Osteocyte (in vitro differentiated cells): ENCODE data around the gene HLA-DRA. TPM values are rescaled to one million over a fixed set of nuclear protein-coding genes. Genes with fewer than 3 reads are reported as not detected.

Experiments
- DNase-seq: peaks from one replicate; pipeline ENCODE4 v3.0.0; 2021; ENCODE audit warnings: mixed read lengths; ENCODE audit not compliant: unreplicated experiment; ENCODE audit errors: extremely low spot score
- H3K27ac Mint-ChIP-seq: one replicate; pipeline ENCODE4 v1.8.0; 2021; ENCODE audit warnings: mild to moderate bottlenecking, mixed read lengths; ENCODE audit not compliant: unreplicated experiment
- H3K27me3 Mint-ChIP-seq: one replicate; pipeline ENCODE4 v1.8.0; 2021; ENCODE audit warnings: mixed read lengths; ENCODE audit not compliant: unreplicated experiment
- H3K36me3 Mint-ChIP-seq: one replicate; pipeline ENCODE4 v1.8.0; 2021; ENCODE audit warnings: mixed read lengths; ENCODE audit not compliant: unreplicated experiment
- H3K4me1 Mint-ChIP-seq: one replicate; pipeline ENCODE4 v1.8.0; 2021; ENCODE audit warnings: mixed read lengths; ENCODE audit not compliant: unreplicated experiment
- H3K4me3 Mint-ChIP-seq: one replicate; pipeline ENCODE4 v1.8.0; 2021; ENCODE audit warnings: mild to moderate bottlenecking, moderate library complexity, mixed read lengths; ENCODE audit not compliant: unreplicated experiment
- H3K9me3 Mint-ChIP-seq: one replicate; pipeline ENCODE4 v1.8.0; 2021; ENCODE audit warnings: mixed read lengths; ENCODE audit not compliant: unreplicated experiment
- total RNA-seq: library from RNA; stranded (reverse); gene quantifications from 2 replicates; pipeline ENCODE4 v1.2.1, GENCODE V29; 2021
- TF ChIP-seq, protein P1 (sequence below): fragments of 200-600 bp; sonication (generic); IDR thresholded peaks from 2 replicates; pipeline ENCODE4 v1.5.0; 2021; ENCODE audit warnings: antibody characterized with exemption, mild to moderate bottlenecking, moderate library complexity

Gene HLA-DRA
- total RNA-seq, 1 donor from 2014 or later = not detected

DNA sequence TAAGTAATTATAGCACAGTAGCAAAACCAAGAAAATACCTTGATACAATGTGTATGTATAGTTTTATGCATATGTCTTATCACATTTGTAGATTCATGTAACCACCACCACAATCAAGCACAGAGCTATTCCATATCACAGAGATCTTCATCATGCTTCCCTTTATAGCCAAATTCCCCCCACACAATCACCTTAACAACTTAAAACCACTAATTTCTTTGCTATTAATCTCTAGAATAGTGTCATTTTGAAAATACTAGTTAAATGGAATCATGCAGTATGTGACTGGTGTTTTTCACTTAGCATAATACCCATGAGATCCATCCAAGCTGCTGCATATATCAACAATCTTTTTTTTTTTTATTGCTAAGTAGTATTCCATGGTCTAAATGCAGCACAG is 8.2 kb downstream of the HLA-DRA start:
- no peak overlapping the region for H3K27ac Mint-ChIP-seq

DNA sequence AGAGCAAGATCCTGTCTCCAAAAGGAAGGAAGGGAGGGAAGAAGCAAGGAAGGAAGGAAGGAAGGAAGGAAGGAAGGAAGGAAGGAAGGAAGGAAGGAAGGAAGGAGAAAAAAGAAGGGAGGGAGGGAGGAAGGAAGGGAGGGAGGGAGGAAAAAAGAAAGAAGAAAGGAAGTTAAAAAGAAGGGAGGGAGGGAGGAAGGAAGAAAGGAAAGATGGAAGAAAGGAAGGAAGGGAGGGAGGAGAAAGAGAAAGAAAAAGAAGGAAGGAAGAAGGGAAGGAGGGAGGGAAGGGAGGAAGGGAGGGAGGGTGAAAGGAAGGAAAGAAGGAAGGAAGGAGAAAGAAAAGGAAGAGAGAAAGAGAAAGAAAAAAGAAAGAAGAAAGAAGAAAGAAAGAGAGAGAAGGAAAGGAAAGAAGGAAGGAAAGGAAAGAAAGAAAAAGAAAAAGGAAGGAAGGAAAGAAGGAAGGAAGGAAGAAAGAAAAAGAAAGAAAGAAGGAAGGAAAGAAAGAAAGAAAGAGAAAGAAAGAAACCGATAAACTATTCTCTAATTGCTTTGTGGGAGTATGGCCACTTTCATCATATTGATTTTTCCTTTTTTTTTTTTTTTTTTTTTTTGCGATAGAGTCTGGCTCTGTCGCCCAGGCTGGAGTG is 9.5 kb downstream of the HLA-DRA start:
- Mint-ChIP-seq H3K27me3 (no peaks in the 10 kb centered on the region), H3K4me3 (no peak overlapping the region), H3K36me3 (no peaks in the 10 kb centered on the region), H3K27ac (no peak overlapping the region), H3K9me3 (peaks cover 8% of the 10 kb centered on the region), H3K4me1 (no peaks in the 10 kb centered on the region)
- TF ChIP-seq, protein P1, sequence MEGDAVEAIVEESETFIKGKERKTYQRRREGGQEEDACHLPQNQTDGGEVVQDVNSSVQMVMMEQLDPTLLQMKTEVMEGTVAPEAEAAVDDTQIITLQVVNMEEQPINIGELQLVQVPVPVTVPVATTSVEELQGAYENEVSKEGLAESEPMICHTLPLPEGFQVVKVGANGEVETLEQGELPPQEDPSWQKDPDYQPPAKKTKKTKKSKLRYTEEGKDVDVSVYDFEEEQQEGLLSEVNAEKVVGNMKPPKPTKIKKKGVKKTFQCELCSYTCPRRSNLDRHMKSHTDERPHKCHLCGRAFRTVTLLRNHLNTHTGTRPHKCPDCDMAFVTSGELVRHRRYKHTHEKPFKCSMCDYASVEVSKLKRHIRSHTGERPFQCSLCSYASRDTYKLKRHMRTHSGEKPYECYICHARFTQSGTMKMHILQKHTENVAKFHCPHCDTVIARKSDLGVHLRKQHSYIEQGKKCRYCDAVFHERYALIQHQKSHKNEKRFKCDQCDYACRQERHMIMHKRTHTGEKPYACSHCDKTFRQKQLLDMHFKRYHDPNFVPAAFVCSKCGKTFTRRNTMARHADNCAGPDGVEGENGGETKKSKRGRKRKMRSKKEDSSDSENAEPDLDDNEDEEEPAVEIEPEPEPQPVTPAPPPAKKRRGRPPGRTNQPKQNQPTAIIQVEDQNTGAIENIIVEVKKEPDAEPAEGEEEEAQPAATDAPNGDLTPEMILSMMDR = no peak
- no peak for DNase-seq

More for the DNA sequence above, 8.2 kb downstream of the HLA-DRA start:
- Mint-ChIP-seq H3K36me3 (no peaks in the 10 kb centered on the region), H3K4me3 (no peak overlapping the region), H3K27me3 (no peaks in the 10 kb centered on the region), H3K9me3 (peaks cover 8% of the 10 kb centered on the region), H3K4me1 (no peaks in the 10 kb centered on the region)
- TF ChIP-seq, protein P1 = no peak
- no peak for DNase-seq

DNA sequence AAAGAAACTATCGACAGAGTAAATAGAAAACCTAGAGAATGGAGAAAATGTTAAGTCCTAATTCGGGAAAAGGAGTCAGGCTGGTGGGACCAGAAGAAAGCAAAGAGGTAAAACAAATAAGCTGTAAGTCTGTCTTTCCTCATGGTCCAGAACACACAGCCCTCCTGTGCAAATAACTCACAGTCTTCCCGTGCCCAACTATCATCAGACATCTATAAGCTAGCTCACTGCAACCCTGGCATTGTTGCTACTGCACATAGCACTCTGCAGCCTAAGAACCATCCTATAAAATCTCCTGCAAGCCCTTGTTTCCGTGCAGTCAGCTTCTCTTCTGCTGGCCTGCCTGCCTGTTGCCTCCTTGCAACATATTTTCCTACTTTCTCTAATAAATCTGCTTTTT is 17.4 kb downstream of the HLA-DRA start:
- no peaks in the 10 kb centered on the region for H3K36me3 Mint-ChIP-seq
- H3K9me3 Mint-ChIP-seq = peaks cover 7% of the 10 kb centered on the region
- H3K4me3 Mint-ChIP-seq = no peak overlapping the region
- no peak for DNase-seq
- TF ChIP-seq, protein P1 = no peak
- no peak overlapping the region for H3K27ac Mint-ChIP-seq
- H3K27me3 Mint-ChIP-seq = peaks cover 3% of the 10 kb centered on the region
- H3K4me1 Mint-ChIP-seq = no peaks in the 10 kb centered on the region

DNA sequence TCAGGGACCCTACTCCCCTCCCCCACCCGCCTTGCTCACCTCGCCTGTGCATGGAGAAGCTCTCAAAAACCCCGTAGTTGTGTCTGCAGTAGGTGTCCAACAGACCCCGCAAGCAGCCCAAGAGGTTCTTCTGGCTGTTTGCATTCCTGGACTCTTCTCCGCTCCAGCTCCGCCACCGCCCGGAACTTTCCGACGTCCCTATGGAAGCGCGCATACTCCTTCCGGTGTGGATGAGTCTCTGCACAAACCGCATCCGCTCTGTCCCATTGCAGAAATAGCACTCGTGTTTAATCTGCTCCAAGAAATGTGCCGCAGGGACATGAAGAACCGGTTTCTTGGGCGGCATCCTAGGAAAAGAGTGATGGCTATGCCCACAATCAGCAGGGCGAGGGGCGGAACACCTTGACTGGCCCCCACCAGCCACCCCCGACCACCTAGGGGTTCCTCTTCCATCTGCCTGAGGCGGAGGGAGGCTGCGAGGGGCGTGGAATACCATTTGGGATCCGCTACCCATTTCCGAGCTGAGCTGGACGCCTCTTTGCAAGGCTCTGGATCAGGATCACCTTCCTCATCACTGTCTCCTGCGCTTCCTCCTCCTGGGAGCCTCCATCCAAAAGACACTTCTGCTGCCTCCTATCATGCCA is 20.2 kb downstream of the HLA-DRA start:
- H3K4me3 Mint-ChIP-seq = no peak overlapping the region
- H3K27ac Mint-ChIP-seq = no peak overlapping the region
- no peaks in the 10 kb centered on the region for H3K9me3 Mint-ChIP-seq
- H3K27me3 Mint-ChIP-seq = peaks cover 3% of the 10 kb centered on the region
- DNase-seq = no peak
- no peaks in the 10 kb centered on the region for H3K4me1 Mint-ChIP-seq
- TF ChIP-seq, protein P1 = no peak
- no peaks in the 10 kb centered on the region for H3K36me3 Mint-ChIP-seq

DNA sequence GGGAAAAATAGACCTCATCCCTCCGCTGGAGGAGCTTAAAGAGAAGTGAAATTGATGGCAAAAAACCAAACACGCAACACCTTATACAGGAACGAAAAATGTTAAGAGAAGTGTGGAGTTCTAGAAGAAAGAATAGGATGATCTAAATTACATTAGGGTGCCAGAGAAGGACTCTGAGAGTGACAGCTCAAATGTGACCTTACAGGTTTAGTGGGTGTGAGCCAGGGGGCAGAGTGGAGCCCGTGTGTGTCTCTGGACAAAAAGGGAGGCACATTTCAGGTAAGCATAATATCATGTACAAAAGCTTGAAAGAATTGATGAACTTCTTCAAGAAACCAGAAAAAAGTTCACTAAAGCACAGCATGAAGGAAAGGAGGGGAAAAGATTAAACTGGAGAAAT is 20.8 kb downstream of the HLA-DRA start:
- Mint-ChIP-seq H3K4me3 (no peak overlapping the region), H3K36me3 (no peaks in the 10 kb centered on the region), H3K9me3 (no peaks in the 10 kb centered on the region), H3K4me1 (no peaks in the 10 kb centered on the region), H3K27me3 (peaks cover 3% of the 10 kb centered on the region), H3K27ac (no peak overlapping the region)
- DNase-seq = no peak
- TF ChIP-seq, protein P1 = no peak
